K562 (cell line): ENCODE results near the gene TSSK6. TPM values are rescaled to one million over a fixed set of nuclear protein-coding genes. Genes with fewer than 3 reads are reported as not detected.

Experiments
- ARHGAP35 ChIP-seq: fragments of 450-650 bp; IDR thresholded peaks from 2 replicates; pipeline ENCODE4 v1.6.1; 2018; ENCODE audit not compliant: partially characterized antibody
- DPF2 ChIP-seq: fragments of 450-650 bp; IDR thresholded peaks from 2 replicates; pipeline ENCODE4 v1.6.1; 2016
- EGR1 ChIP-seq: fragments of 450-650 bp; conservative IDR thresholded peaks from 2 replicates; pipeline ENCODE4 v1.6.1; 2017; ENCODE audit warnings: mild to moderate bottlenecking
- HDAC8 ChIP-seq: fragments of 450-650 bp; IDR thresholded peaks from 2 replicates; pipeline ENCODE4 v1.6.1; 2016; ENCODE audit warnings: mild to moderate bottlenecking, missing genetic modification characterization, moderate library complexity, missing compliant biosample characterization
- HSF4 ChIP-seq: fragments of 250-450 bp; sonication (Bioruptor Pico); IDR thresholded peaks from 2 replicates; pipeline ENCODE4 v2.1.2; 2022; ENCODE audit warnings: mild to moderate bottlenecking, moderate library complexity, borderline replicate concordance
- JUN ChIP-seq, 2 experiments: sonication (generic) in 1 of 2; formaldehyde crosslinking in 1 of 2; IDR thresholded peaks; 2 replicates each; pipeline versions ENCODE4 v1.6.1 to v1.8.0; 2012 to 2022; ENCODE audit warnings: borderline replicate concordance in 2 of 2, mild to moderate bottlenecking in 2 of 2, improper control_type of control experiment in 1 of 2, low read depth in 1 of 2, low read length in 1 of 2, missing genetic modification reagents in 1 of 2
- KLF16 ChIP-seq: IDR thresholded peaks from 2 replicates; pipeline ENCODE4 v1.6.1; 2016; ENCODE audit warnings: antibody characterized with exemption
- MEIS2 ChIP-seq: fragments of 450-650 bp; IDR thresholded peaks from 2 replicates; pipeline ENCODE4 v1.6.1; 2014; ENCODE audit warnings: mild to moderate bottlenecking; ENCODE audit not compliant: partially characterized antibody
- MTA3 ChIP-seq: fragments of 450-650 bp; formaldehyde crosslinking; IDR thresholded peaks from 2 replicates; pipeline ENCODE4 v1.6.1; 2017; ENCODE audit warnings: mild to moderate bottlenecking, borderline replicate concordance
- MYNN ChIP-seq, 2 experiments: sonication (generic); formaldehyde crosslinking in 1 of 2; IDR thresholded peaks; 2 replicates each; pipeline versions ENCODE4 v1.5.0 to v1.6.1; 2016 to 2020; ENCODE audit warnings: antibody characterized with exemption in 1 of 2, missing genetic modification reagents in 1 of 2
- NR3C1 ChIP-seq: sonication (generic); formaldehyde crosslinking; IDR thresholded peaks from 2 replicates; pipeline ENCODE4 v1.8.1; 2022; ENCODE audit warnings: missing genetic modification reagents
- RAD21 ChIP-seq, 2 experiments: fragments of 250-450 bp in 1 of 2; fragments of 450-650 bp in 1 of 2; sonication (Bioruptor Pico) in 1 of 2; formaldehyde crosslinking in 1 of 2; IDR thresholded peaks in 1 of 2; conservative IDR thresholded peaks in 1 of 2; 2 replicates each; pipeline versions ENCODE4 v1.4.0 to v1.8.0; 2020 to 2022; ENCODE audit warnings: mild to moderate bottlenecking in 2 of 2, moderate library complexity in 1 of 2
- RAD51 ChIP-seq: fragments of 450-650 bp; IDR thresholded peaks from 2 replicates; pipeline ENCODE4 v1.7.1; 2016; ENCODE audit warnings: low read depth, mild to moderate bottlenecking, borderline replicate concordance
- RBM25 ChIP-seq: fragments of 200-400 bp; formaldehyde crosslinking; IDR thresholded peaks from 2 replicates; pipeline ENCODE4 v1.6.1; 2018; ENCODE audit warnings: low read length, low read depth, moderate library complexity; ENCODE audit not compliant: severe bottlenecking
- SNRNP70 ChIP-seq: fragments of 200-400 bp; formaldehyde crosslinking; optimal IDR thresholded peaks from 2 replicates; pipeline ENCODE3; 2017; ENCODE audit warnings: low read depth, low read length
- TCFL5 ChIP-seq: fragments of 250-450 bp; sonication (Bioruptor Pico); conservative IDR thresholded peaks from 2 replicates; pipeline ENCODE4 v1.6.1; 2021; ENCODE audit warnings: mild to moderate bottlenecking, moderate library complexity, matching md5 sums
- TEAD1 ChIP-seq, 2 experiments: fragments of 450-650 bp in 1 of 2; sonication (generic) in 1 of 2; formaldehyde crosslinking; IDR thresholded peaks; 2 replicates each; pipeline versions ENCODE4 v1.4.0 to v1.8.0; 2020 to 2022; ENCODE audit warnings: mild to moderate bottlenecking in 2 of 2, missing genetic modification reagents in 1 of 2
- ZC3H11A ChIP-seq: IDR thresholded peaks from 2 replicates; pipeline ENCODE4 v1.6.1; 2012; ENCODE audit warnings: low read depth, low read length, improper control_type of control experiment
- ZC3H4 ChIP-seq: sonication (generic); formaldehyde crosslinking; IDR thresholded peaks from 2 replicates; pipeline ENCODE4 v1.9.0; 2021; ENCODE audit warnings: missing genetic modification reagents, borderline replicate concordance
- ZKSCAN1 ChIP-seq: fragments of 150-350 bp; IDR thresholded peaks from 2 replicates; pipeline ENCODE4 v1.6.1; 2016; ENCODE audit warnings: low read depth, low read length
- ZNF384 ChIP-seq: IDR thresholded peaks from 2 replicates; pipeline ENCODE4 v1.6.1; 2012; ENCODE audit warnings: low read depth, low read length, improper control_type of control experiment
- polyA plus RNA-seq, 8 experiments: library from polyadenylated mRNA; depleted of rRNA in 4 of 8; stranded (reverse) in 5 of 8; unstranded in 3 of 8; fragments of >200 nt; fragmentation: Nextera tagmentation in 2 of 8; fragmentation: Illumina TruSeq in 1 of 8; extraction: Ambion mirVana in 2 of 8; extraction: Trizol in 1 of 8; gene quantifications; 2 replicates each; pipeline versions ENCODE4 v1.2.1 to v1.2.3, GENCODE V29; 2011 to 2014; ENCODE audit warnings: inconsistent platforms in 1 of 8, missing spikeins in 1 of 8
- total RNA-seq, 7 experiments: library from RNA; depleted of rRNA in 6 of 7; stranded (reverse); fragments of >200 nt in 6 of 7; fragmentation: Illumina TruSeq in 2 of 7; extraction: Trizol in 2 of 7; gene quantifications; 2 replicates each; pipeline versions ENCODE4 v1.2.1 to v1.2.3, GENCODE V29; 2011 to 2021; ENCODE audit warnings: low replicate concordance in 1 of 7
- TF ChIP-seq, protein P1 (sequence below): sonication (generic); formaldehyde crosslinking; IDR thresholded peaks from 2 replicates; pipeline ENCODE4 v1.8.0; 2022; ENCODE audit warnings: mild to moderate bottlenecking, low read depth, missing genetic modification reagents
- TF ChIP-seq, protein P2 (sequence below), 3 experiments: fragments of 200-800 bp in 1 of 3; sonication (Bioruptor generic) in 1 of 3; sonication (generic) in 1 of 3; formaldehyde crosslinking in 1 of 3; IDR thresholded peaks; 2 replicates each; pipeline versions ENCODE4 v1.6.1 to v1.8.0; 2016 to 2022; ENCODE audit warnings: mild to moderate bottlenecking in 2 of 3, missing compliant biosample characterization in 2 of 3, missing genetic modification characterization in 2 of 3, missing genetic modification reagents in 1 of 3
- TF ChIP-seq, protein P3 (sequence below): fragments of 250-450 bp; sonication (Bioruptor Pico); IDR thresholded peaks from 2 replicates; pipeline ENCODE4 v1.8.0; 2021; ENCODE audit warnings: borderline replicate concordance, mild to moderate bottlenecking, moderate library complexity; ENCODE audit not compliant: poor library complexity, severe bottlenecking

The TSSK6 gene
- total and polyA plus RNA-seq, 9 of the 15 experiments (the other 6 are each of a cell fraction or from before 2014, with no cell fraction given): 0.21 to 2.6 (median 1.5) TPM; not detected in 3

DNA sequence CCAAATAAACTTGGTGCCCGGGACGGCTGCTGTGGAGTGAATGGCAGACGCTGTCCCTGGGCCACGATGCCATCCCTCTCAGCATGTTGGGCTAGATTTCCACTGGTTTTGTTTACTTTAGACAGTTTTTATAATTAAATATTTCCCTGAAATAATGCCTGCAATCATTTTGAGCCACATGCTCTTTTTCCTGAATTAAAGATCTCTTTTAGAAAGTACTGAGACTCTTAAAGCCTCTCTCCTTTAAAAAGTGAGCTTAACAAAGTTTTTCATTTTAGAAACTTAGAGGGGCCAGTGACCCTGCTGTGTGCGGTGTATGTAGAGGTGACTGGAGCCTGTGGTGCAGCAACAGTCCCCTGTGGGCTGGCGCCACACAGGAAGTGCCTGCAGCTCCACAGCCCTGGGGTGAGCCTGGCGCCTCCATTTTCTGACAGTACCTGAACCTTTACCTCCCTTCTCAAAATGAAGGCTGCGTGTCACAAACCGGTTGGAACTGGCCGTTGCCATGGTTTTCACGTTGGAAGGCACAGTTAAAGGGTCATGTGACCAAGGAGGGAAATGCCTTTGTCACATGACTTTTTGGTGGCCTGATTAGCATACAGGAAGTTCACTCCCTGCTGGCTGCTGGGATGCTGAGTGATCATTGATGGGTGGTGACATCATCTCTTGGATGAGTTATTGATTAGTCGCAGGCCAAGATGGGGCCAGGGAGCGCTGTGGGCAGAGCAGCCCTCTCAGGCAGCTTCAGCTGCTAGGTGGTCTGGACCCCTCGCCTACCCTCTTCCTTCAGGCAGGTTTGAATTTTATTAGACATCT is 26.3 kb downstream of the TSSK6 start (continued):
- TF ChIP-seq HSF4 (CRISPR knock-in tag) (no peak), ZNF384 (no peak), MYNN (IDR thresholded peaks at IDR 0.05) (no peak), MYNN (CRISPR knock-in tag; IDR thresholded peaks at IDR 0.05) (no peak), ZKSCAN1 (0 out of 2 replicates have a peak, but pooled peaks have one; percentile 29), RAD51 (peak; percentile 99), MEIS2 (peak; percentile 95), HDAC8 (no peak), JUN (IDR thresholded peaks at IDR 0.05; ENCODE audit: borderline replicate concordance, low read depth, low read length) (peak; percentile 57; the same call in 1 of the 2 replicates), JUN (CRISPR knock-in tag; IDR thresholded peaks at IDR 0.05; ENCODE audit: borderline replicate concordance) (peak; percentile 92; the same call in 1 of the 2 replicates), TCFL5 (no peak), ZC3H11A (peak; percentile 99), ZC3H4 (CRISPR knock-in tag) (no peak), EGR1 (peak; percentile 25; the same call in 1 of the 2 replicates), NR3C1 (CRISPR knock-in tag) (no peak), KLF16 (peak; percentile 95), MTA3 (peak; percentile 32; the same call in 1 of the 2 replicates), RBM25 (no peak), RAD21 (CRISPR knock-in tag; conservative IDR thresholded peaks at IDR 0.05 in 1 of 2, IDR thresholded peaks at IDR 0.05 in 1 of 2) (no peak), DPF2 (peak; percentile 58), TEAD1 (CRISPR knock-in tag; IDR thresholded peaks at IDR 0.05) (peak; percentile 81 to 84; a peak in 2 of 4 replicates), SNRNP70 (no peak), ARHGAP35 (no peak)
- TF ChIP-seq, protein P1, sequence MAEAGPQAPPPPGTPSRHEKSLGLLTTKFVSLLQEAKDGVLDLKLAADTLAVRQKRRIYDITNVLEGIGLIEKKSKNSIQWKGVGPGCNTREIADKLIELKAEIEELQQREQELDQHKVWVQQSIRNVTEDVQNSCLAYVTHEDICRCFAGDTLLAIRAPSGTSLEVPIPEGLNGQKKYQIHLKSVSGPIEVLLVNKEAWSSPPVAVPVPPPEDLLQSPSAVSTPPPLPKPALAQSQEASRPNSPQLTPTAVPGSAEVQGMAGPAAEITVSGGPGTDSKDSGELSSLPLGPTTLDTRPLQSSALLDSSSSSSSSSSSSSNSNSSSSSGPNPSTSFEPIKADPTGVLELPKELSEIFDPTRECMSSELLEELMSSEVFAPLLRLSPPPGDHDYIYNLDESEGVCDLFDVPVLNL (CRISPR knock-in tag): no peak
- TF ChIP-seq, protein P2, sequence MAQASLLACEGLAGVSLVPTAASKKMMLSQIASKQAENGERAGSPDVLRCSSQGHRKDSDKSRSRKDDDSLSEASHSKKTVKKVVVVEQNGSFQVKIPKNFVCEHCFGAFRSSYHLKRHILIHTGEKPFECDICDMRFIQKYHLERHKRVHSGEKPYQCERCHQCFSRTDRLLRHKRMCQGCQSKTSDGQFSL (CRISPR knock-in tag; IDR thresholded peaks at IDR 0.05): no peak
- TF ChIP-seq, protein P2 (tag; IDR thresholded peaks at IDR 0.05): no peak
- TF ChIP-seq, protein P3, sequence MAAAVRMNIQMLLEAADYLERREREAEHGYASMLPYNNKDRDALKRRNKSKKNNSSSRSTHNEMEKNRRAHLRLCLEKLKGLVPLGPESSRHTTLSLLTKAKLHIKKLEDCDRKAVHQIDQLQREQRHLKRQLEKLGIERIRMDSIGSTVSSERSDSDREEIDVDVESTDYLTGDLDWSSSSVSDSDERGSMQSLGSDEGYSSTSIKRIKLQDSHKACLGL (CRISPR knock-in tag): no peak
